ENCODE measurements around the gene CDHR2. TPM values are rescaled to one million over a fixed set of nuclear protein-coding genes. Genes with fewer than 3 reads are reported as not detected.

Gene CDHR2
- total RNA-seq, 1 experiment from 2014 or later = 0.10 TPM

DNA sequence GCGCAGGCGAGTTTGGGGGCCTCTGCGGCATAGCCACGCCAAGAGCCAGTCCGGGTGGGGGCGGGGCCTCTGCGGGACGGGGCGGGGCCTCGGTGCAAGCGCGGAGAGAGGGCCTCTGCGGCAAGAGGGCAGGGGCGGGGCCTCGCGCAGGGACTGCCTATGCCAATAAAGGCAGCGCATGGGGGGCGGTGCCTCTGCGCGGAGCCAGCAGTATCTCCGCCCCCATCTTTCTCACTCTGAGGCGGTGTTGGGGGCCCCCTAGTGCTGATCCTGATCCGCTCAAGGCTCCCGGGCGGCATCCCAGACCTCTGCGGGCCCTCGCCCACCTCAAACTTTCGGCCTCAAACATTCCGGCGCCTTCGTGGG, 70.0 kb downstream of the CDHR2 start (continued):
- TF ChIP-seq, protein P1, sequence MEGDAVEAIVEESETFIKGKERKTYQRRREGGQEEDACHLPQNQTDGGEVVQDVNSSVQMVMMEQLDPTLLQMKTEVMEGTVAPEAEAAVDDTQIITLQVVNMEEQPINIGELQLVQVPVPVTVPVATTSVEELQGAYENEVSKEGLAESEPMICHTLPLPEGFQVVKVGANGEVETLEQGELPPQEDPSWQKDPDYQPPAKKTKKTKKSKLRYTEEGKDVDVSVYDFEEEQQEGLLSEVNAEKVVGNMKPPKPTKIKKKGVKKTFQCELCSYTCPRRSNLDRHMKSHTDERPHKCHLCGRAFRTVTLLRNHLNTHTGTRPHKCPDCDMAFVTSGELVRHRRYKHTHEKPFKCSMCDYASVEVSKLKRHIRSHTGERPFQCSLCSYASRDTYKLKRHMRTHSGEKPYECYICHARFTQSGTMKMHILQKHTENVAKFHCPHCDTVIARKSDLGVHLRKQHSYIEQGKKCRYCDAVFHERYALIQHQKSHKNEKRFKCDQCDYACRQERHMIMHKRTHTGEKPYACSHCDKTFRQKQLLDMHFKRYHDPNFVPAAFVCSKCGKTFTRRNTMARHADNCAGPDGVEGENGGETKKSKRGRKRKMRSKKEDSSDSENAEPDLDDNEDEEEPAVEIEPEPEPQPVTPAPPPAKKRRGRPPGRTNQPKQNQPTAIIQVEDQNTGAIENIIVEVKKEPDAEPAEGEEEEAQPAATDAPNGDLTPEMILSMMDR (IDR thresholded peaks at IDR 0.05 in 2 of 3, conservative IDR thresholded peaks at IDR 0.05 in 1 of 3; ENCODE audit: borderline replicate concordance in 1 of 3, insufficient read depth in 1 of 3, low read depth in 2 of 3, low read length in 2 of 3) = peak; percentile 58 to 81 (median 70)

DNA sequence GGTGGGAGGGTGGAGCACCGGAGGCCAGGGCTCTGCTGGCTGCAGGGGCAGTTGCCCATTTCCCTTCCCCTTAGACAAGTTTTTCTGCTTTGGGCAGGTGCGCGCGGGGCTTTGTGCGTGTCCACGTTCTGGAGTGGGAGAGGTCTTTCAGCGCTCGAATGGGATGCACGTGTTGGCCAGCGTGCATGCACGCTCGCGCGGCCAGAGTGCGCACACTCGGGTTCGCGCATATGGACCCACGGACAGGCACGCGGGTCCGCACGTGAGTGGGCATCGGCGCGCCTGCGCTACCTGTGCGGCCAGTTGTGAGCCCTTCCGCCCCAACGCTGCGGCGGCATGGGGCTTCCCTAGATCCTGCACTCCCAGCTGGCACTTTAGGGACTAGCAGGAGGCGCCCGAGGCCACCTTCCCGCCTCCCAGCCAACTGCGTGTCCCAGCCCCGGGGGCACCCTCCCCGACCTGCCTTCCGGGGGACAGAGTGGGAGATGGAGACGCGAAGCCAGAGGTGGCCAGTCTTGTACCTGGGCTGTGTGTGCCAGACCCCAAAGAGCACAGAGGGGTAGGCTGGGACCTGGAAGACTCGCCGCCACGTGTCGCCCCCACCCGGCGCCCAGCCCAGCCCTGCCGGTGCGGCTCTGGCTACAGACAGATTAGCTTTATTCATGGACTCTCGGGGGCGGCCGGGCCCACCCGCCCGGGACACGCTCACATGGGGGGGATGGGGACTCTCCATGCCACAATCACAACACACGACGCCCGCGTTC, 70.6 kb downstream of the CDHR2 start:
- no TSS peak for BruUV-seq (replicated peaks)
- TF ChIP-seq EGR1 (IDR thresholded peaks at IDR 0.05; ENCODE audit: low read depth) (no peak), SRF (IDR thresholded peaks at IDR 0.05; ENCODE audit: low read depth) (no peak), ELF1 (IDR thresholded peaks at IDR 0.05; ENCODE audit: borderline replicate concordance, low read depth) (no peak), TCF7L2 (IDR thresholded peaks at IDR 0.05; ENCODE audit: borderline replicate concordance, extremely low read depth, insufficient read depth, insufficient read length) (no peak), POLR2AphosphoS5 (IDR thresholded peaks at IDR 0.05; ENCODE audit: low read depth, low read length) (no peak), EZH2 (IDR thresholded peaks at IDR 0.05) (no peak)
- TF ChIP-seq, protein P2, sequence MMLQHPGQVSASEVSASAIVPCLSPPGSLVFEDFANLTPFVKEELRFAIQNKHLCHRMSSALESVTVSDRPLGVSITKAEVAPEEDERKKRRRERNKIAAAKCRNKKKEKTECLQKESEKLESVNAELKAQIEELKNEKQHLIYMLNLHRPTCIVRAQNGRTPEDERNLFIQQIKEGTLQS (IDR thresholded peaks at IDR 0.05) = no peak
- TF ChIP-seq, protein P1 (IDR thresholded peaks at IDR 0.05 in 2 of 3, conservative IDR thresholded peaks at IDR 0.05 in 1 of 3; ENCODE audit: borderline replicate concordance in 1 of 3, insufficient read depth in 1 of 3, low read depth in 2 of 3, low read length in 2 of 3) = no peak
- TF ChIP-seq, protein P3, sequence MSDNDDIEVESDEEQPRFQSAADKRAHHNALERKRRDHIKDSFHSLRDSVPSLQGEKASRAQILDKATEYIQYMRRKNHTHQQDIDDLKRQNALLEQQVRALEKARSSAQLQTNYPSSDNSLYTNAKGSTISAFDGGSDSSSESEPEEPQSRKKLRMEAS (IDR thresholded peaks at IDR 0.05) = no peak
- ATAC-seq = no peak
- no peak overlapping the region for H3K27ac ChIP-seq (ENCODE audit: low read depth, low read length)
- H3K4me1 ChIP-seq (ENCODE audit: control insufficient read depth in 1 of 2, insufficient read depth in 2 of 2, low read length in 2 of 2) = peaks cover 9 to 23% of the 10 kb centered on the region in 2 experiments
- H3K4me2 ChIP-seq (ENCODE audit: low read length) = peak overlapping the region; percentile 71
- no peaks in the 10 kb centered on the region for H3K79me2 ChIP-seq (ENCODE audit: insufficient read depth, low read length)
- DNase-seq (ENCODE audit: low read depth, low spot score) = no peak
- H3K9me2 ChIP-seq (ENCODE audit: insufficient read depth) = no peaks in the 10 kb centered on the region
- H3K9me3 ChIP-seq (ENCODE audit: control insufficient read depth in 1 of 2, insufficient read depth in 1 of 2, low read depth in 1 of 2, low read length in 2 of 2) = no peaks in the 10 kb centered on the region
- no peaks in the 10 kb centered on the region for H3K27me3 ChIP-seq (ENCODE audit: insufficient read depth, low read length)
- POLR2A ChIA-PET = no interaction called here
- intact Hi-C loops (cut with micrococcal nuclease) = loop anchor here (1.0 kb wide), 2 partner anchors 45 to 203 kb away; partner anchors contain the start of gene CLTB
- H3K9ac ChIP-seq (ENCODE audit: low read length) = no peak overlapping the region
- H4K20me1 ChIP-seq (ENCODE audit: insufficient read depth) = no peaks in the 10 kb centered on the region
- CTCF ChIA-PET = no interaction called here
- H3K36me3 ChIP-seq (ENCODE audit: control insufficient read depth in 1 of 2, insufficient read depth in 2 of 2, low read length in 2 of 2) = no peaks in the 10 kb centered on the region
- H2AFZ ChIP-seq (ENCODE audit: low read depth, low read length, poor library complexity, severe bottlenecking) = peak overlapping the region; percentile 74
- H3K4me3 ChIP-seq (replicated peaks in 1 of 2; ENCODE audit: low read depth in 1 of 2, low read length in 2 of 2) = no peak overlapping the region
- RAD21 ChIA-PET (ENCODE audit: low non-redundant PET in 1 of 2, low total read pairs in 2 of 2, uncharacterized antibody in 2 of 2, unreplicated experiment in 2 of 2) = no interaction called here

Data from HCT116 (cell line).